OCI-LY7 (cell line): ENCODE data around the gene IRX2. TPM values are rescaled to one million over a fixed set of nuclear protein-coding genes. Genes with fewer than 3 reads are reported as not detected.

Source experiments
- BruUV-seq: library from RNA; stranded (reverse); fragments of 400-500 nt; replicated peaks from 2 replicates; lab custom pipeline; 2021; lab: Mats Ljungman, UMichigan
- CTCF ChIA-PET: fragments of 300-600 bp; sonication (Branson Sonifier 250); formaldehyde crosslinking; loops from one replicate; lab custom pipeline; 2022; ENCODE audit warnings: antibody characterized with exemption; ENCODE audit not compliant: unreplicated experiment; lab: Charles Lee
- POLR2A ChIA-PET: fragments of 300-600 bp; sonication (Branson Sonifier 250); formaldehyde crosslinking; loops from one replicate; lab custom pipeline; 2022; ENCODE audit warnings: antibody characterized with exemption; lab: Charles Lee
- DNase-seq: peaks from one replicate; pipeline ENCODE4 v3.0.0-alpha.2; 2015; ENCODE audit warnings: low spot score
- H2AFZ ChIP-seq: fragments of 200-600 bp; sonication (generic), shearing (Covaris generic); 2 replicates; pipeline ENCODE4 v1.6.1; 2014; ENCODE audit warnings: mild to moderate bottlenecking, antibody characterized with exemption, low read length, moderate library complexity
- H3K27ac ChIP-seq: fragments of 200-600 bp; sonication (generic); 2 replicates; pipeline ENCODE4 v1.5.1; 2014; ENCODE audit warnings: mixed run types, low read depth, mild to moderate bottlenecking, moderate library complexity, low read length, inconsistent platforms; ENCODE audit not compliant: poor library complexity, severe bottlenecking
- H3K36me3 ChIP-seq: fragments of 200-600 bp; sonication (generic); 2 replicates; pipeline ENCODE4 v1.6.1; 2014; ENCODE audit warnings: mild to moderate bottlenecking, antibody characterized with exemption, low read length, moderate library complexity, mixed read lengths; ENCODE audit not compliant: insufficient read depth
- H3K4me1 ChIP-seq: fragments of 200-600 bp; sonication (generic); 2 replicates; pipeline ENCODE4 v1.5.1; 2014; ENCODE audit warnings: mild to moderate bottlenecking, low read length; ENCODE audit not compliant: insufficient read depth, poor library complexity, severe bottlenecking
- H3K4me2 ChIP-seq: fragments of 200-600 bp; sonication (generic); 2 replicates; pipeline ENCODE4 v1.6.1; 2014; ENCODE audit warnings: mild to moderate bottlenecking, low read length
- H3K4me3 ChIP-seq: fragments of 200-600 bp; sonication (generic); 2 replicates; pipeline ENCODE4 v1.5.1; 2014; ENCODE audit warnings: mild to moderate bottlenecking, low read depth, low read length; ENCODE audit not compliant: poor library complexity, severe bottlenecking
- H3K79me2 ChIP-seq: fragments of 200-600 bp; sonication (generic); 2 replicates; pipeline ENCODE4 v1.6.1; 2016; ENCODE audit warnings: low read depth, mild to moderate bottlenecking, low read length, moderate library complexity, mixed read lengths; ENCODE audit not compliant: insufficient read depth
- H3K9me2 ChIP-seq: fragments of 200-600 bp; sonication (generic); 2 replicates; pipeline ENCODE4 v1.6.1; 2016; ENCODE audit warnings: mild to moderate bottlenecking, low read length, mixed read lengths; ENCODE audit not compliant: insufficient read depth
- H3K9me3 ChIP-seq: fragments of 200-600 bp; sonication (generic); 2 replicates; pipeline ENCODE4 v1.6.1; 2014; ENCODE audit warnings: mild to moderate bottlenecking, mixed run types, low read length, mixed read lengths
- H4K20me1 ChIP-seq: fragments of 200-600 bp; sonication (generic); 2 replicates; pipeline ENCODE4 v1.6.1; 2014; ENCODE audit warnings: mild to moderate bottlenecking, antibody characterized with exemption, low read length, moderate library complexity, mixed read lengths; ENCODE audit not compliant: insufficient read depth
- EZH2phosphoT487 ChIP-seq: fragments of 200-600 bp; sonication (generic); IDR thresholded peaks from 2 replicates; pipeline ENCODE4 v1.6.1; 2018; ENCODE audit warnings: low read depth, borderline replicate concordance, mild to moderate bottlenecking, mixed run types, antibody characterized with exemption, low read length, moderate library complexity, mixed read lengths
- intact Hi-C: fragments of 100-400 bp; cut with micrococcal nuclease; formaldehyde crosslinking; loops from one replicate; pipeline ENCODE4 v1.10.0; 2022; ENCODE audit not compliant: unreplicated experiment
- total RNA-seq, 2 experiments: library from RNA; depleted of rRNA in 1 of 2; stranded (reverse); fragments of >200 nt in 1 of 2; shearing (Covaris generic) in 1 of 2; gene quantifications; 2 replicates each; pipeline ENCODE4 v1.2.3, GENCODE V29; 2014 to 2022
- TF ChIP-seq, protein P1 (sequence below): fragments of 200-600 bp; sonication (generic); conservative IDR thresholded peaks from 2 replicates; pipeline ENCODE4 v1.5.1; 2014; ENCODE audit warnings: mild to moderate bottlenecking, antibody characterized with exemption, low read length, moderate library complexity, mixed read lengths

The IRX2 gene
- total RNA-seq, 2 experiments from 2014 or later = not detected

DNA sequence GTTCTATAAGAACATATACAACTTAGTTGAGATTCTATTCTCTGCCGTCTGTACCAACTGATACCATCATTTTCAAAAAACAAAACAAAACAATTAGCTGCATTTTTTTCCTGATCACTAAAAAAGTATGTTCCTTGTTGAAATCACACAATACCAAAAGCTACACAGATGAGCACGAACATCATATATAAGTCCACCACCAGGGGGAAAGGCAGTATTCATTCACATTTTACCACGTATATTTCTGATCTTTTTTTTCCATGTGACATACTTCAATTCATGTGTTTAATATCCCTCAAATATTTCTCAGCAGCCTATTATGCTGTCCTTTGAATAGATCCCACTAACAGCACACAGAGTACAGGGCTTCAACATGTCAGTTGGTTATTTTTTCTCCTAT, 40.6 kb downstream of the IRX2 start:
- BruUV-seq = no TSS peak
- Histone ChIP-seq H3K4me2 (no peak overlapping the region), H3K27ac (no peak overlapping the region), H3K9me2 (no peaks in the 10 kb centered on the region), H4K20me1 (no peaks in the 10 kb centered on the region), H3K4me1 (no peaks in the 10 kb centered on the region), H3K9me3 (no peaks in the 10 kb centered on the region), H3K79me2 (no peaks in the 10 kb centered on the region), H3K36me3 (no peaks in the 10 kb centered on the region), H3K4me3 (no peak overlapping the region), H2AFZ (no peak overlapping the region)
- intact Hi-C loops = no loop called here
- TF ChIP-seq, protein P1, sequence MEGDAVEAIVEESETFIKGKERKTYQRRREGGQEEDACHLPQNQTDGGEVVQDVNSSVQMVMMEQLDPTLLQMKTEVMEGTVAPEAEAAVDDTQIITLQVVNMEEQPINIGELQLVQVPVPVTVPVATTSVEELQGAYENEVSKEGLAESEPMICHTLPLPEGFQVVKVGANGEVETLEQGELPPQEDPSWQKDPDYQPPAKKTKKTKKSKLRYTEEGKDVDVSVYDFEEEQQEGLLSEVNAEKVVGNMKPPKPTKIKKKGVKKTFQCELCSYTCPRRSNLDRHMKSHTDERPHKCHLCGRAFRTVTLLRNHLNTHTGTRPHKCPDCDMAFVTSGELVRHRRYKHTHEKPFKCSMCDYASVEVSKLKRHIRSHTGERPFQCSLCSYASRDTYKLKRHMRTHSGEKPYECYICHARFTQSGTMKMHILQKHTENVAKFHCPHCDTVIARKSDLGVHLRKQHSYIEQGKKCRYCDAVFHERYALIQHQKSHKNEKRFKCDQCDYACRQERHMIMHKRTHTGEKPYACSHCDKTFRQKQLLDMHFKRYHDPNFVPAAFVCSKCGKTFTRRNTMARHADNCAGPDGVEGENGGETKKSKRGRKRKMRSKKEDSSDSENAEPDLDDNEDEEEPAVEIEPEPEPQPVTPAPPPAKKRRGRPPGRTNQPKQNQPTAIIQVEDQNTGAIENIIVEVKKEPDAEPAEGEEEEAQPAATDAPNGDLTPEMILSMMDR = 0 out of 2 replicates have a peak, but pooled peaks have one; percentile 32
- no peak for TF ChIP-seq EZH2phosphoT487
- ChIA-PET CTCF (no interaction called here), POLR2A (no interaction called here)
- DNase-seq = no peak

DNA sequence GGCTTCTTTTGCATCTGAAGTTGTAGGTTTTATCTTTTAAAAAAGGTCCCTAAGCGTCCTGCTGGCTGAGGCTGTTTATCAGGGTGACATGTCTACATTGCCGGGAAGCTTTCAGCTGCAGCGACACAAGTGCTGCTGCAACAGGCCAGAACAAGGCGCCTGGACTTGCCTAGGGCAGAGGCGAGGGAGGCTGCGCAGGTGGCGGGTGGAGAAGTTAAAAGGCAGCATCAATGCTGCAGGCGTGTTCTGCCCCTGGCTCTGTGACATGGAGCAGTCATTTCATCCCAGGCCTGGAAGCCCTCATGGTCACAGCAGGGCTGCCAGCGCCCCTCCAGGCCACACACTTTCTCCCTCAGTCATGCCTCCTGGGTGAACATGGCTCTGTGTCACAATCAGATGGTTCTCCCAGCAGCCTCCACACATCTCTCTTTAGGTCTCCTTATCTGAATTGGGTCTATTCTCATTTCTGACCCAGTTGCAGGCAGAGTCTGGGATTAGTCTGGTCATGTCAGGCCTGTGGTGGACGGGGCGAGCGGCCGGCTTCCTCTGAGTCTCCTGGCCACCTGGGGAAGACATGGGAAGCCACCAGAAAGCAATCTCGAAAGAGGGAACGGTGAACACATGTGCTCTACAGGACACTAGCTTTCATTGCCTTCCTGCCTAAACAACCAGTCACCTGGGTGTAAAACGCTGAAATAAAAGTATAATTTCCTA, 41.3 kb downstream of the IRX2 start:
- BruUV-seq = no TSS peak
- Histone ChIP-seq H3K27ac (no peak overlapping the region), H3K4me1 (no peaks in the 10 kb centered on the region), H4K20me1 (no peaks in the 10 kb centered on the region), H3K9me2 (no peaks in the 10 kb centered on the region), H3K9me3 (no peaks in the 10 kb centered on the region), H3K36me3 (no peaks in the 10 kb centered on the region), H2AFZ (no peak overlapping the region), H3K79me2 (no peaks in the 10 kb centered on the region), H3K4me2 (no peak overlapping the region), H3K4me3 (no peak overlapping the region)
- ChIA-PET POLR2A (no interaction called here), CTCF (no interaction called here)
- TF ChIP-seq EZH2phosphoT487 = no peak
- TF ChIP-seq, protein P1 = no peak
- intact Hi-C loops = no loop called here
- DNase-seq = no peak

DNA sequence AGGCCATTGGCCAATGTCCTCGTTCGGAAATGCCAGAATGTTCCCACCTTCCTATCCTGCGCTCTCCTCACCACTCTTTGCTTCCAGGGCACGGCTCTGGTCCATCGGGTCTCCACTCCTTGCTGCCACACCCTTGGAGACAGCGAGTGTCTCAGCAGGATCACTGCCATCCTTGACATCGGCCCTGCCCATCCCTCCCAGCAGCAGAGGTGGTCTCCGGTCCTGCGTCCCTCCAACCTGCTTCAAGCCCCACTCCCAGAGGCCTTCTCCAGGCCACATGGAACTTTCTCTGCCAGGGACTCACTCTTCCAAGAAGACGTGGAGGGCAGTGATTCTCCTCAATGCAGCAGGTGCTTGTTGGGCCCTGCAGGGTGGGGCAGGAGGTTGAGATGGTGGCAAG, 42.7 kb downstream of the IRX2 start:
- TF ChIP-seq, protein P1 = no peak
- no peak for TF ChIP-seq EZH2phosphoT487
- no peaks in the 10 kb centered on the region for H3K79me2 ChIP-seq
- H3K4me2 ChIP-seq = no peak overlapping the region
- no peak overlapping the region for H2AFZ ChIP-seq
- DNase-seq = no peak
- H3K4me1 ChIP-seq = no peaks in the 10 kb centered on the region
- ChIA-PET CTCF (no interaction called here), POLR2A (no interaction called here)
- H3K4me3 ChIP-seq = no peak overlapping the region
- H3K27ac ChIP-seq = no peak overlapping the region
- no peaks in the 10 kb centered on the region for H3K9me2 ChIP-seq
- H3K9me3 ChIP-seq = no peaks in the 10 kb centered on the region
- no peaks in the 10 kb centered on the region for H3K36me3 ChIP-seq
- no TSS peak for BruUV-seq
- no peaks in the 10 kb centered on the region for H4K20me1 ChIP-seq
- intact Hi-C loops = no loop called here
